Measurements from ENCODE around the gene COMMD4. TPM values are rescaled to one million over a fixed set of nuclear protein-coding genes. Genes with fewer than 3 reads are reported as not detected.

Gene COMMD4
- total RNA-seq, 2 experiments from 2014 or later = 123 to 133 TPM

DNA sequence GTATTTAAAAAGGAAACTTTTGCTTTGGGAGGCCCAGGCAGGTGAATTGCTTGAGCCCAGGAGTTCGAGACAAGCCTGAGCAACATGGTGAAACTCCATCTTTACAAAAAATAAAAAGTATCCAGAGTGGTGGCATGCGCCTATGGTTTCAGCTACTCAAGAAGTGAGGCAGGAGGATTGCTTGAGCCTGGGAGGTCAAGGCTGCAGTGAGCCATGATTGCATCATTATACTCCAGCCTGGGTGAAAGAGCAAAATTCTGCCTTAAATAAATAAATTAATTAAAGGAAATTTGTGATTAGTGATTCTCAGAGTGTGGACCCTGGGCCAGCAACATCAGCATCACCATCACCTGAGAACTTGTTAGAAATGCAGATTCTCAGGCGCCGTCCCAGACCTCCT lies 9.9 kb upstream of the COMMD4 start:
- no peaks in the 10 kb centered on the region for H3K79me2 ChIP-seq (ENCODE audit: insufficient read depth, low read depth, low read length)
- H3K4me3 ChIP-seq (ENCODE audit: low read depth, low read length, poor library complexity, severe bottlenecking) = no peak overlapping the region
- no peaks in the 10 kb centered on the region for H3K4me1 ChIP-seq (ENCODE audit: insufficient read depth, low read length, poor library complexity, severe bottlenecking)
- no peaks in the 10 kb centered on the region for H3K9me2 ChIP-seq (ENCODE audit: insufficient read depth, low read length)
- TF ChIP-seq EZH2phosphoT487 (IDR thresholded peaks at IDR 0.05; ENCODE audit: borderline replicate concordance, low read depth, low read length) (no peak), CTCF (conservative IDR thresholded peaks at IDR 0.05; ENCODE audit: low read length) (no peak)
- POLR2A ChIA-PET = no interaction called here
- no peak for DNase-seq (ENCODE audit: low spot score)
- no peak overlapping the region for H3K4me2 ChIP-seq (ENCODE audit: low read length)
- intact Hi-C loops (cut with micrococcal nuclease; ENCODE audit: unreplicated experiment) = no loop called here
- H3K27ac ChIP-seq (ENCODE audit: low read depth, low read length, poor library complexity, severe bottlenecking) = no peak overlapping the region
- H2AFZ ChIP-seq (ENCODE audit: low read length) = no peak overlapping the region
- H3K9me3 ChIP-seq (ENCODE audit: low read length) = no peaks in the 10 kb centered on the region
- H3K36me3 ChIP-seq (ENCODE audit: insufficient read depth, low read length) = no peaks in the 10 kb centered on the region
- no peaks in the 10 kb centered on the region for H4K20me1 ChIP-seq (ENCODE audit: insufficient read depth, low read length)
- CTCF ChIA-PET (ENCODE audit: unreplicated experiment) = no interaction called here
- no TSS peak for BruUV-seq (replicated peaks)

DNA sequence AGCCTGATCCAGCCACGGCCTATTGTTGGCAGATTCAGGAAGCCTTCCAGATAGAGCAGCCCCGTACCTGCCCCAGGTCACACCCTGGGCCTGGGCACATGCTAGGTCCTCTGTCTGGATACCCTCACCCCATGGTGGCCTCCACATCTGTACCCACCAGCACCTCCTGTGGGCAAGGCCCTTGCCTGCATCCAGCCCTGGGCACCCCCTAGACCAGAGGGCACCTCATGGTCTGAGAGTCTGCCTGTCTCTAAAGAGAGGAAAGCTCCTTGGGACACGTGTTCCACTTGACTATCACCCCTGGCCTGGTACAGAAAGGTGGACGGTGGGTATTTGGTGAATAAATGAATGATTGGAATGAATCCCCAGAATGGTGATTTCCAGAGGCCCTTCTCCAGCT lies 8.9 kb upstream of the COMMD4 start:
- intact Hi-C loops (cut with micrococcal nuclease; ENCODE audit: unreplicated experiment) = no loop called here
- H3K79me2 ChIP-seq (ENCODE audit: insufficient read depth, low read depth, low read length) = no peaks in the 10 kb centered on the region
- no peak overlapping the region for H3K4me3 ChIP-seq (ENCODE audit: low read depth, low read length, poor library complexity, severe bottlenecking)
- no peak overlapping the region for H3K4me2 ChIP-seq (ENCODE audit: low read length)
- H3K4me1 ChIP-seq (ENCODE audit: insufficient read depth, low read length, poor library complexity, severe bottlenecking) = no peaks in the 10 kb centered on the region
- TF ChIP-seq CTCF (conservative IDR thresholded peaks at IDR 0.05; ENCODE audit: low read length) = no peak
- no peak for TF ChIP-seq EZH2phosphoT487 (IDR thresholded peaks at IDR 0.05; ENCODE audit: borderline replicate concordance, low read depth, low read length)
- no peak overlapping the region for H2AFZ ChIP-seq (ENCODE audit: low read length)
- H3K27ac ChIP-seq (ENCODE audit: low read depth, low read length, poor library complexity, severe bottlenecking) = no peak overlapping the region
- BruUV-seq (replicated peaks) = no TSS peak
- DNase-seq (ENCODE audit: low spot score) = no peak
- H3K9me3 ChIP-seq (ENCODE audit: low read length) = no peaks in the 10 kb centered on the region
- H4K20me1 ChIP-seq (ENCODE audit: insufficient read depth, low read length) = no peaks in the 10 kb centered on the region
- ChIA-PET POLR2A (no interaction called here), CTCF (ENCODE audit: unreplicated experiment) (interaction anchor here (0.6 kb wide), 1 partner anchor 357 kb away, joined by 5 read pairs; no protein-coding TSS in a partner anchor)
- H3K9me2 ChIP-seq (ENCODE audit: insufficient read depth, low read length) = no peaks in the 10 kb centered on the region
- no peaks in the 10 kb centered on the region for H3K36me3 ChIP-seq (ENCODE audit: insufficient read depth, low read length)

- no peaks in the 10 kb centered on the region for H4K20me1 ChIP-seq (ENCODE audit: insufficient read depth, low read length)
- no peak overlapping the region for H3K4me3 ChIP-seq (ENCODE audit: low read depth, low read length, poor library complexity, severe bottlenecking)
- ChIA-PET POLR2A (no interaction called here), CTCF (ENCODE audit: unreplicated experiment) (no interaction called here)
- H3K9me3 ChIP-seq (ENCODE audit: low read length) = no peaks in the 10 kb centered on the region
- H3K4me2 ChIP-seq (ENCODE audit: low read length) = no peak overlapping the region
- no peaks in the 10 kb centered on the region for H3K79me2 ChIP-seq (ENCODE audit: insufficient read depth, low read depth, low read length)
- BruUV-seq (replicated peaks) = no TSS peak
- intact Hi-C loops (cut with micrococcal nuclease; ENCODE audit: unreplicated experiment) = no loop called here
- H3K9me2 ChIP-seq (ENCODE audit: insufficient read depth, low read length) = no peaks in the 10 kb centered on the region
- no peaks in the 10 kb centered on the region for H3K36me3 ChIP-seq (ENCODE audit: insufficient read depth, low read length)
- H3K4me1 ChIP-seq (ENCODE audit: insufficient read depth, low read length, poor library complexity, severe bottlenecking) = no peaks in the 10 kb centered on the region
- no peak for TF ChIP-seq EZH2phosphoT487 (IDR thresholded peaks at IDR 0.05; ENCODE audit: borderline replicate concordance, low read depth, low read length)
- no peak overlapping the region for H3K27ac ChIP-seq (ENCODE audit: low read depth, low read length, poor library complexity, severe bottlenecking)
- no peak overlapping the region for H2AFZ ChIP-seq (ENCODE audit: low read length)
- no peak for DNase-seq (ENCODE audit: low spot score)
Measured at GRCh38 chr15:75327491-75327890, 8.4 kb upstream of the COMMD4 start.

Measured in OCI-LY7 (cell line).